Calu3 (cell line): ENCODE results near the gene CLCNKB. TPM values are rescaled to one million over a fixed set of nuclear protein-coding genes. Genes with fewer than 3 reads are reported as not detected.
"Not testable (repeated sequence)": the region's sequence is repeated elsewhere in the genome, so short reads cannot be mapped to it uniquely, and the experiment has no call there.

ENCODE experiments used
- BruUV-seq: library from RNA; stranded (reverse); fragments of 400-500 nt; replicated peaks from 2 replicates; lab custom pipeline; 2021; lab: Mats Ljungman, UMichigan
- CTCF ChIA-PET: fragments of 300-600 bp; sonication (Branson Sonifier 250); formaldehyde crosslinking; loops from one replicate; lab custom pipeline; 2022; ENCODE audit warnings: antibody characterized with exemption; lab: Charles Lee
- DNase-seq: peaks from one replicate; pipeline ENCODE4 v3.0.0; 2022
- H3K27ac Mint-ChIP-seq: one replicate; pipeline ENCODE4 v1.8.0; 2022; ENCODE audit warnings: mixed read lengths; ENCODE audit not compliant: unreplicated experiment
- H3K27me3 Mint-ChIP-seq: one replicate; pipeline ENCODE4 v1.8.0; 2022; ENCODE audit warnings: mixed read lengths; ENCODE audit not compliant: unreplicated experiment
- H3K36me3 Mint-ChIP-seq: one replicate; pipeline ENCODE4 v1.8.0; 2022; ENCODE audit warnings: mild to moderate bottlenecking, moderate library complexity, mixed read lengths; ENCODE audit not compliant: insufficient read depth, unreplicated experiment
- H3K4me1 Mint-ChIP-seq: one replicate; pipeline ENCODE4 v1.8.0; 2022; ENCODE audit warnings: mild to moderate bottlenecking, low read depth, mixed read lengths; ENCODE audit not compliant: unreplicated experiment
- H3K4me3 Mint-ChIP-seq: one replicate; pipeline ENCODE4 v1.8.0; 2022; ENCODE audit warnings: mild to moderate bottlenecking, low read depth, moderate library complexity, mixed read lengths; ENCODE audit not compliant: unreplicated experiment
- H3K9me3 Mint-ChIP-seq: one replicate; pipeline ENCODE4 v1.8.0; 2022; ENCODE audit warnings: low read depth, mixed read lengths; ENCODE audit not compliant: unreplicated experiment
- CTCF ChIP-seq: fragments of 200-600 bp; IDR thresholded peaks from one replicate; pipeline ENCODE4 v1.8.0; 2022; ENCODE audit warnings: antibody characterized with exemption; ENCODE audit not compliant: unreplicated experiment
- intact Hi-C: fragments of 100-400 bp; cut with micrococcal nuclease; formaldehyde crosslinking; loops from one replicate; pipeline ENCODE4 v1.10.0; 2022; ENCODE audit not compliant: unreplicated experiment
- total RNA-seq: library from RNA; stranded (reverse); gene quantifications from 2 replicates; pipeline ENCODE4 v1.2.3, GENCODE V29; 2022

CLCNKB gene
- total RNA-seq, 1 experiment from 2014 or later: not detected

GRCh38 chr1:16061266-16061665 is 17.7 kb downstream of the CLCNKB start:
- Mint-ChIP-seq H3K36me3 (no peaks in the 10 kb centered on the region), H3K4me3 (no peak overlapping the region), H3K9me3 (no peaks in the 10 kb centered on the region), H3K4me1 (peaks cover 13% of the 10 kb centered on the region), H3K27me3 (peaks cover 49% of the 10 kb centered on the region), H3K27ac (no peak overlapping the region)
- no peak for TF ChIP-seq CTCF
- BruUV-seq: no TSS peak
- CTCF ChIA-PET: interaction anchor here (1.0 kb wide), 1 partner anchor 67 kb away, joined by 3 read pairs; no protein-coding TSS in a partner anchor
- intact Hi-C loops: no loop called here
- DNase-seq: no peak

GRCh38 chr1:16061989-16062686 is 18.6 kb downstream of the CLCNKB start:
- peaks cover 49% of the 10 kb centered on the region for H3K27me3 Mint-ChIP-seq
- intact Hi-C loops, H3K27ac Mint-ChIP-seq, CTCF ChIA-PET, DNase-seq, H3K4me3 Mint-ChIP-seq, H3K36me3 Mint-ChIP-seq, H3K9me3 Mint-ChIP-seq, BruUV-seq: not testable (repeated sequence)
- H3K4me1 Mint-ChIP-seq: peaks cover 13% of the 10 kb centered on the region

GRCh38 chr1:16062687-16063075 is 19.1 kb downstream of the CLCNKB start:
- H3K36me3 Mint-ChIP-seq: not testable (repeated sequence)

GRCh38 chr1:16063226-16063829 is 19.7 kb downstream of the CLCNKB start:
- Mint-ChIP-seq H3K9me3 (no peaks in the 10 kb centered on the region), H3K36me3 (no peaks in the 10 kb centered on the region), H3K27ac (no peak overlapping the region), H3K4me3 (no peak overlapping the region), H3K4me1 (peaks cover 21% of the 10 kb centered on the region), H3K27me3 (peaks cover 40% of the 10 kb centered on the region)
- no peak for TF ChIP-seq CTCF
- BruUV-seq: no TSS peak
- CTCF ChIA-PET: no interaction called here
- intact Hi-C loops: no loop called here
- no peak for DNase-seq

More at GRCh38 chr1:16062687-16063075, 19.1 kb downstream of the CLCNKB start:
- CTCF ChIA-PET, DNase-seq, H3K27ac Mint-ChIP-seq, BruUV-seq, H3K4me3 Mint-ChIP-seq, intact Hi-C loops, H3K9me3 Mint-ChIP-seq: not testable (repeated sequence)
- Mint-ChIP-seq H3K27me3 (peaks cover 44% of the 10 kb centered on the region), H3K4me1 (peaks cover 17% of the 10 kb centered on the region)

- H3K27ac Mint-ChIP-seq: no peak overlapping the region
- BruUV-seq: no TSS peak
Observed at GRCh38 chr1:16063921-16064320, 20.3 kb downstream of the CLCNKB start.

More at GRCh38 chr1:16063921-16064320, 20.3 kb downstream of the CLCNKB start:
- H3K36me3 Mint-ChIP-seq: no peaks in the 10 kb centered on the region
- TF ChIP-seq CTCF: no peak
- peaks cover 40% of the 10 kb centered on the region for H3K27me3 Mint-ChIP-seq
- no peak overlapping the region for H3K4me3 Mint-ChIP-seq
- no peaks in the 10 kb centered on the region for H3K9me3 Mint-ChIP-seq
- CTCF ChIA-PET: no interaction called here
- peaks cover 21% of the 10 kb centered on the region for H3K4me1 Mint-ChIP-seq
- DNase-seq: no peak
- intact Hi-C loops: no loop called here
